DOHH2 (cell line): ENCODE results near the gene LSM14B.

Experiments
- H3F3A ChIP-seq: fragments of 200-600 bp; sonication (generic), shearing (Covaris generic); 2 replicates; pipeline ENCODE4 v1.6.0; 2016; ENCODE audit warnings: antibody characterized with exemption, mild to moderate bottlenecking; ENCODE audit not compliant: control insufficient read depth, insufficient read depth
- H3K27ac ChIP-seq: fragments of 200-600 bp; sonication (generic); 2 replicates; pipeline ENCODE4 v1.5.1; 2014; ENCODE audit warnings: low read depth, mild to moderate bottlenecking, low read length, moderate library complexity
- H3K27me3 ChIP-seq: fragments of 200-600 bp; sonication (generic); 2 replicates; pipeline ENCODE4 v1.6.1; 2014; ENCODE audit warnings: mild to moderate bottlenecking, low read length, mixed read lengths; ENCODE audit not compliant: control insufficient read depth
- H3K36me3 ChIP-seq: fragments of 200-600 bp; sonication (generic); 2 replicates; pipeline ENCODE4 v1.6.1; 2014; ENCODE audit warnings: mild to moderate bottlenecking, low read length, moderate library complexity, mixed read lengths; ENCODE audit not compliant: control insufficient read depth
- H3K4me1 ChIP-seq: fragments of 200-600 bp; sonication (generic); 2 replicates; pipeline ENCODE4 v1.6.1; 2014; ENCODE audit warnings: mild to moderate bottlenecking, low read length, mixed read lengths; ENCODE audit not compliant: control insufficient read depth
- H3K4me2 ChIP-seq: fragments of 200-600 bp; sonication (generic); 2 replicates; pipeline ENCODE4 v1.6.0; 2014; ENCODE audit warnings: mild to moderate bottlenecking, low read length, moderate library complexity
- H3K4me3 ChIP-seq: fragments of 200-600 bp; sonication (generic); 2 replicates; pipeline ENCODE4 v1.5.1; 2014; ENCODE audit warnings: mild to moderate bottlenecking, low read length, mixed read lengths
- H3K79me2 ChIP-seq: fragments of 200-600 bp; sonication (generic); 2 replicates; pipeline ENCODE4 v1.6.1; 2014; ENCODE audit warnings: mild to moderate bottlenecking, low read length, mixed read lengths; ENCODE audit not compliant: control insufficient read depth
- H3K9me2 ChIP-seq: fragments of 200-600 bp; sonication (generic); replicated peaks from 2 replicates; pipeline ENCODE4 v1.6.1; 2014; ENCODE audit warnings: mild to moderate bottlenecking, low read length, mixed read lengths; ENCODE audit not compliant: control insufficient read depth
- H3K9me3 ChIP-seq: fragments of 200-600 bp; sonication (generic); 2 replicates; pipeline ENCODE4 v1.6.1; 2014; ENCODE audit warnings: antibody characterized with exemption, low read length, mixed read lengths; ENCODE audit not compliant: control insufficient read depth, insufficient read depth
- H4K20me1 ChIP-seq: fragments of 200-600 bp; sonication (generic); 2 replicates; pipeline ENCODE4 v1.6.0; 2014; ENCODE audit warnings: low read depth, mild to moderate bottlenecking, antibody characterized with exemption, low read length, moderate library complexity; ENCODE audit not compliant: control insufficient read depth, insufficient read depth
- EZH2phosphoT487 ChIP-seq: fragments of 200-600 bp; sonication (generic); IDR thresholded peaks from 2 replicates; pipeline ENCODE4 v1.6.1; 2017; ENCODE audit warnings: borderline replicate concordance, mild to moderate bottlenecking, antibody characterized with exemption, low read length, moderate library complexity, mixed read lengths
- TF ChIP-seq, protein P1 (sequence below): fragments of 200-600 bp; sonication (generic); IDR thresholded peaks from one replicate; pipeline ENCODE4 v1.5.1; 2014; ENCODE audit warnings: antibody characterized with exemption, mild to moderate bottlenecking, low read depth, low read length; ENCODE audit not compliant: poor library complexity, severe bottlenecking

The LSM14B gene

DNA sequence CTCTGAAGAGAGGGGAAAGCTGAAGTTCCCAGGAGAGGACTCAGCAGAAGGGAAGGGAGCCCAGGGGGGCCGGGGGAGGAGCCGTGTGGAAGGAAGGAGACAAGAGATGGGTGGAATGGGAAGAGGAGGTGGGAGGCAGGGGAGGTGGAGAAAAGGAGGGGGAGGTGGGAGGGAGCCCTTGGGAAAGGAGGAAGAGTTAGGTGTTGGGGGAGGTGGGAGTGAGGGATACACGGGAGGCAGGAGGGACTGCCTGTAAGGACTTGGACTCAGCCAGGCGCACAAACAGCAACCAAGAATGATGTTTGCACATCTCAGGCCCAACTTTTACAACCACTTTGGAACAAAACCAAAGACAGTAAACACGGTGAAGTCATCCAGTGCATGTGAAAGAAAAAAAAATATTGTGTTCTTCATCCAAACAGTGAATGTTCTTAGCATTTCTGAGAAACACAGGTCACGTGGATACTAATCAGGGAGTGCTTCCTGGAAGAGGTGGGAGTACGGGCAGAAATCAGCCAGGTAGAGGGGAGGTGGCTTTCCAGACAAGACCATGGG lies 17.4 kb upstream of the LSM14B start:
- no peak for TF ChIP-seq EZH2phosphoT487
- TF ChIP-seq, protein P1, sequence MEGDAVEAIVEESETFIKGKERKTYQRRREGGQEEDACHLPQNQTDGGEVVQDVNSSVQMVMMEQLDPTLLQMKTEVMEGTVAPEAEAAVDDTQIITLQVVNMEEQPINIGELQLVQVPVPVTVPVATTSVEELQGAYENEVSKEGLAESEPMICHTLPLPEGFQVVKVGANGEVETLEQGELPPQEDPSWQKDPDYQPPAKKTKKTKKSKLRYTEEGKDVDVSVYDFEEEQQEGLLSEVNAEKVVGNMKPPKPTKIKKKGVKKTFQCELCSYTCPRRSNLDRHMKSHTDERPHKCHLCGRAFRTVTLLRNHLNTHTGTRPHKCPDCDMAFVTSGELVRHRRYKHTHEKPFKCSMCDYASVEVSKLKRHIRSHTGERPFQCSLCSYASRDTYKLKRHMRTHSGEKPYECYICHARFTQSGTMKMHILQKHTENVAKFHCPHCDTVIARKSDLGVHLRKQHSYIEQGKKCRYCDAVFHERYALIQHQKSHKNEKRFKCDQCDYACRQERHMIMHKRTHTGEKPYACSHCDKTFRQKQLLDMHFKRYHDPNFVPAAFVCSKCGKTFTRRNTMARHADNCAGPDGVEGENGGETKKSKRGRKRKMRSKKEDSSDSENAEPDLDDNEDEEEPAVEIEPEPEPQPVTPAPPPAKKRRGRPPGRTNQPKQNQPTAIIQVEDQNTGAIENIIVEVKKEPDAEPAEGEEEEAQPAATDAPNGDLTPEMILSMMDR, result no peak
- Histone ChIP-seq H3K79me2 (no peaks in the 10 kb centered on the region), H3F3A (no peaks in the 10 kb centered on the region), H3K36me3 (no peaks in the 10 kb centered on the region), H4K20me1 (no peaks in the 10 kb centered on the region), H3K4me3 (no peak overlapping the region), H3K9me2 (no peaks in the 10 kb centered on the region), H3K27ac (no peak overlapping the region), H3K4me2 (no peak overlapping the region), H3K4me1 (no peaks in the 10 kb centered on the region), H3K27me3 (no peaks in the 10 kb centered on the region), H3K9me3 (peaks cover 24% of the 10 kb centered on the region)

DNA sequence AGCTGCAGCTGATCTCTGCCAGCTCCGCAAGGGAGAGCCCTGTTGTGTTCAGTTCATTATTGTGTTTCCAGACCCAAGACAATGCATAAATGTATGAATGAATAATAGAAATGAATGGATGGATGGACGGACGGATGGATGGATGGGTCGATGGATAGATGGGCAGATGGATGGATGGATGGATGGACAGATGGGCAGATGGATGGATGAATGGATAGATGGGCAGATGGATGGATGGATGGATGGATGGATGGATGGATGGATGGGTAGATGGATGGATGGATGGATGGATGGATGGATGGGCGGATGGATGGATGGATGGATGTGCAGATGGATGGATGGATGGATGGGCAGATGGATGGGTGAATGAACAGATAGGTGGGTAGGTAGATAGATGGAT lies 16.7 kb upstream of the LSM14B start:
- Histone ChIP-seq H3K79me2 (no peaks in the 10 kb centered on the region), H3K9me3 (peaks cover 24% of the 10 kb centered on the region), H3F3A (no peaks in the 10 kb centered on the region), H3K36me3 (no peaks in the 10 kb centered on the region), H3K9me2 (no peaks in the 10 kb centered on the region), H4K20me1 (no peaks in the 10 kb centered on the region), H3K4me1 (no peaks in the 10 kb centered on the region), H3K4me3 (no peak overlapping the region), H3K27ac (no peak overlapping the region), H3K4me2 (no peak overlapping the region), H3K27me3 (no peaks in the 10 kb centered on the region)
- TF ChIP-seq, protein P1, result no peak
- TF ChIP-seq EZH2phosphoT487, result no peak

DNA sequence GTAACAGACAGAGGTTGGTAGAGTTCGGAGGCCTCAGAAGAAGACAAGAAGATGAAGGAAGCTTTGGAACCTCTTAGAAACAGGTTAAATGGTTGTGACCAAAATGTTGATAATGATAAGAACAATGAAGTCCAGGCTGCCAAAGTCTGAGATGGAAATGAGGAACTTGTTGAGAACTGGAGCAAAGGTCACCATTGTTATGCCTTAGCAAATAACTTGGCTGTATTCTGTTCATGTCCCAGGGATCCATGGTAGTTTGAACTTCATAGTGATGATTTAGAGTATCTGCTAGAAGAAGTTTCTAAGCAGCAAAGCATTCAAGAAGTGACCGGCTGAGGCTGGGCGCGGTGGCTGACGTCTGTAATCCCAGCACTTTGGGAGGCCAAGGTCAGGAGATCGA lies 11.1 kb upstream of the LSM14B start:
- peaks cover 41% of the 10 kb centered on the region for H3K9me3 ChIP-seq
- H3K4me2 ChIP-seq, result no peak overlapping the region
- H3K9me2 ChIP-seq, result no peaks in the 10 kb centered on the region
- H3K79me2 ChIP-seq, result no peaks in the 10 kb centered on the region
- TF ChIP-seq, protein P1, result no peak
- TF ChIP-seq EZH2phosphoT487, result no peak
- H3F3A ChIP-seq, result no peaks in the 10 kb centered on the region
- no peaks in the 10 kb centered on the region for H3K4me1 ChIP-seq
- no peak overlapping the region for H3K4me3 ChIP-seq
- H4K20me1 ChIP-seq, result no peaks in the 10 kb centered on the region
- H3K36me3 ChIP-seq, result no peaks in the 10 kb centered on the region
- no peaks in the 10 kb centered on the region; the same call in 1 of the 2 replicates for H3K27me3 ChIP-seq
- no peak overlapping the region for H3K27ac ChIP-seq
